Urothelium cell line (cell line): ENCODE data around the gene KCNMA1.

Source experiments
- DNase-seq: peaks from one replicate; pipeline ENCODE4 v3.0.0; 2011; ENCODE audit warnings: low spot score, mixed read lengths
- FAIRE-seq: peaks from 2 replicates; lab custom pipeline; 2011; peaks lifted over from hg19 to GRCh38; lab: Jason Lieb, UNC

KCNMA1 gene

GRCh38 chr10:77024461-77024860 is 613.1 kb downstream of the KCNMA1 start:
- DNase-seq (no peak), FAIRE-seq (no peak)

- no peak for DNase-seq
- FAIRE-seq, result no peak
Measured at GRCh38 chr10:77023396-77023795, 614.2 kb downstream of the KCNMA1 start.

- no peak for FAIRE-seq
- no peak for DNase-seq
Measured at GRCh38 chr10:77022671-77023070, 614.9 kb downstream of the KCNMA1 start.

- FAIRE-seq, result no peak
- no peak for DNase-seq
Measured at GRCh38 chr10:77021966-77022490, 615.6 kb downstream of the KCNMA1 start.

GRCh38 chr10:77020426-77021040 is 617.1 kb downstream of the KCNMA1 start:
- DNase-seq, result no peak
- FAIRE-seq, result no peak

- DNase-seq (no peak), FAIRE-seq (no peak)
Measured at GRCh38 chr10:77016855-77017254, 620.8 kb downstream of the KCNMA1 start.

GRCh38 chr10:77016278-77016815 is 621.3 kb downstream of the KCNMA1 start:
- no peak for DNase-seq
- no peak for FAIRE-seq

GRCh38 chr10:77015360-77015759 is 622.2 kb downstream of the KCNMA1 start:
- FAIRE-seq (no peak), DNase-seq (no peak)

- FAIRE-seq (no peak), DNase-seq (no peak)
Measured at GRCh38 chr10:77012812-77013500, 624.7 kb downstream of the KCNMA1 start.

GRCh38 chr10:77011874-77012811 is 625.5 kb downstream of the KCNMA1 start:
- no peak for DNase-seq
- FAIRE-seq, result no peak

GRCh38 chr10:77010430-77010829 is 627.2 kb downstream of the KCNMA1 start:
- DNase-seq (no peak), FAIRE-seq (no peak)

- DNase-seq, result no peak
- no peak for FAIRE-seq
Measured at GRCh38 chr10:77007834-77008233, 629.8 kb downstream of the KCNMA1 start.

- FAIRE-seq, result no peak
Measured at GRCh38 chr10:77006836-77007511, 630.6 kb downstream of the KCNMA1 start.

GRCh38 chr10:77005871-77006270 is 631.7 kb downstream of the KCNMA1 start:
- no peak for FAIRE-seq
- DNase-seq, result no peak

More at GRCh38 chr10:77006836-77007511, 630.6 kb downstream of the KCNMA1 start:
- no peak for DNase-seq

- DNase-seq, result peak; percentile 62
Measured at GRCh38 chr10:77004917-77005564, 632.6 kb downstream of the KCNMA1 start.

GRCh38 chr10:77002872-77003271 is 634.7 kb downstream of the KCNMA1 start:
- FAIRE-seq (no peak), DNase-seq (no peak)

More at GRCh38 chr10:77004917-77005564, 632.6 kb downstream of the KCNMA1 start:
- FAIRE-seq, result peak; percentile 55

- FAIRE-seq, result no peak
- no peak for DNase-seq
Measured at GRCh38 chr10:77001206-77001605, 636.4 kb downstream of the KCNMA1 start.

GRCh38 chr10:76998451-76998850 is 639.2 kb downstream of the KCNMA1 start:
- DNase-seq (no peak), FAIRE-seq (no peak)

GRCh38 chr10:76997631-76998030 is 640.0 kb downstream of the KCNMA1 start:
- FAIRE-seq (no peak), DNase-seq (no peak)

GRCh38 chr10:76995023-76995422 is 642.6 kb downstream of the KCNMA1 start:
- no peak for DNase-seq
- FAIRE-seq, result no peak
